DMS153 treated with DMSO at 0.1 percent for 48 hours (cell line): ENCODE data around the gene NEU4.
"Not testable (repeated sequence)": the region's sequence is repeated elsewhere in the genome, so short reads cannot be mapped to it uniquely, and the experiment has no call there.

Experiments used
- DNase-seq: peaks from one replicate; lab custom pipeline; 2025; ENCODE audit not compliant: unreplicated experiment; lab: John Stamatoyannopoulos, UW

Gene NEU4

DNA sequence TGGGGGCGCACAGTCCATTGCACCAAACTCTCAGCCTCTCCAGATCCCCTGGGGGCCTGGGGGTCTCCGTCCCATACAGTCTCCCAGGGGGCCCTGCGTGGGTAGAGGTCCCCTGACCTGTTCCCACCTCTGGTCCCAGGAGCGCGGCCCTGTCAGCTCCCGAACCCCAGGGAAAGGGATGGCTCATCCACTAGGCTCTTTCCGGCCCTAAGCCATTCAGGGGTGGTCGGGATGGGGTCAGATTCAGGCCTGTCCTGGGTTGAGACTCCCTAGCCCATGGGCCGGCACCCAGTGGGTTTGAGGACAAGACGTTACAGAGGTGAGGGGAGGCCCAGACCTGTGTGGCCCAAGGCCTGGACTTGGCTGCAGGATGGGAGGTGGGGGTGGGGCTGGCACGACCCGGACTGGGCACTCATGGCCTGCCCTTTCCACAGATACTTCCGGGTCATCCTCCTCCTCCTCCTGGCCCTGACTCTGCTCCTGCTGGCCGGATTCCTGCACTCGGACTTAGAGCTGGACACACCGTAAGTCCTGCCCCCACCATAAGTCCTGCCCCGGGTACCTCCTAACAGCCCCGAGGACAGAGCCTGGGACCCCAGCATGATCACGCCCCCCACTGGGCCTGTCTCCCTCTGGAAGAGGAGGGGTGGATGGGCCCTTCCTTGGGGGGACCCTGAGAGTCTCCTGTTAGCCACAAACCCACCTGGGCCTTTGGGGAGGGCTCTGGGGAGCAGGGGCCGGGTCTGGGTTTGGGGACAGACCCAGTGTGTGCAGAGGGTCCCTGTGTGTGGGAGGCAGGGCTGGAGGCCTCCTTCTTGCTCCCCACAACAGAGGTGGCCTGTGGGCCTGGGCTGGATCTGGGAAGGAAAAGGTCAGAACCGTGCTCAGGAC, 10.1 kb upstream of the NEU4 start:
- no peak for DNase-seq

DNA sequence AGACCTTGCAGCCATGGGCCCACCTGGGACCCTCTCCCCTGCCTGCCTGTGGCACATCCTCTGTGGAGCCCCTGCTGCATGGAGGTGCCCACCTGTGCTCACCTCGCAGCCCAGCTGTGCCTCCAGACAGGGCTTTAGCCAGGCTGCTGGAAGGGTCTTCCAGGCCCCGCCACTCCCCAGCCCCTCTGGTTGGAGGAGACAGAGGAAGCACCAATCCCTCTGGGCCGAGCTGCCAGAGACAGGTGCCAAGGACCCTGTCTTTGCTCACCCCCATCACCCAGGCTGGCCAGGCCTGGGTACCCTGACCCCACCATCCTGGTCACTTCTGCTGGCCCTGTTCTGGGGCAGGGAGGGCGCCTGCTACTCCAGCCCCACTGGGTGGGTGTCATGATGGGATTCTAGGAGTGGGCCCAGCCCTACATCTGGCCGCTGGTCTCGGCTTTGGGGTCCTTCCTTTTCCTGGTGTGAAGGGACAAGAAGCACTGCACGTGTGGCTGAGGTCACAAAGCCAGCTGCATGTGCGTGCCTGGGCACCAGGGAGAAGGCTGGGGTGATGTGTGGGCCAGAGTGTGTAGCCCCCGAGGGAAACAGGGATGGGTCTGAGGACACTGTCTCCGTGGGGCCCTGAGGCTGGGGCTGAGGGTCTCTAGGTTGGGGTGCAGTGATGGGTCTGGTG, 9.3 kb upstream of the NEU4 start:
- DNase-seq = no peak

DNA sequence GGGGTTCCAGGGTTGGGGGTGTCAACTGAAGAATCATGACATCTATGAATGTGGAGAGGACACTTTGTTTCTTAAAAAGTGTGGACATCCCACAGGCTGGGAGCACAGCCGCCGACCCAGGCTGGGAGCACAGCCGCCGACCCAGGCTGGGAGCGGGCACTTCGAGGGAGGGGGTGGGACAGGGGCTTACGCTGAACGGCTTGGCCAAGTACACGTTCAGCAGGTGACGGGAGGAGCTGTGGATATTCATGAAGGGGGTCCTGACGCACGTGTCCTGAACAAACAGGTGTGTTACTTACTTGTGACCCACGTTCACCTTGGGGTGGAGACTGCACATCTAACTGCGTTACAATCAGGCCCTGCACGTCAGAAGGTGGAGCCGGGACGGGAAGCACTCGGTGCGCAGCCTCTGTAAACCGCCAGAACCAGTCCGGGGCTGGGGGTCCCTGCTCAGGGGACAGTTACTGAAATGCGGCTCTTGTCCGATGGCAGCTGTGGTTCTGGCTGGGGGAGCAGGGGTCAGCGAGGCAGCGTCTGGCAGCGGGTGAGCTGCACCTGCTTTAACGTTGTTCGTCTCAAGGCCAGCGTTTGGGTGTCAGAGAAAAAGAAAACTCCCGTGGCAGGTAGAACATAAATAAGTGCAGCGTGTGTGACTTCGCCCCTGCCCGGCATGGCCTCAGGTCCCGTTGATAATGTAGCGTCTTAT, 8.6 kb upstream of the NEU4 start:
- not testable (repeated sequence) for DNase-seq

DNA sequence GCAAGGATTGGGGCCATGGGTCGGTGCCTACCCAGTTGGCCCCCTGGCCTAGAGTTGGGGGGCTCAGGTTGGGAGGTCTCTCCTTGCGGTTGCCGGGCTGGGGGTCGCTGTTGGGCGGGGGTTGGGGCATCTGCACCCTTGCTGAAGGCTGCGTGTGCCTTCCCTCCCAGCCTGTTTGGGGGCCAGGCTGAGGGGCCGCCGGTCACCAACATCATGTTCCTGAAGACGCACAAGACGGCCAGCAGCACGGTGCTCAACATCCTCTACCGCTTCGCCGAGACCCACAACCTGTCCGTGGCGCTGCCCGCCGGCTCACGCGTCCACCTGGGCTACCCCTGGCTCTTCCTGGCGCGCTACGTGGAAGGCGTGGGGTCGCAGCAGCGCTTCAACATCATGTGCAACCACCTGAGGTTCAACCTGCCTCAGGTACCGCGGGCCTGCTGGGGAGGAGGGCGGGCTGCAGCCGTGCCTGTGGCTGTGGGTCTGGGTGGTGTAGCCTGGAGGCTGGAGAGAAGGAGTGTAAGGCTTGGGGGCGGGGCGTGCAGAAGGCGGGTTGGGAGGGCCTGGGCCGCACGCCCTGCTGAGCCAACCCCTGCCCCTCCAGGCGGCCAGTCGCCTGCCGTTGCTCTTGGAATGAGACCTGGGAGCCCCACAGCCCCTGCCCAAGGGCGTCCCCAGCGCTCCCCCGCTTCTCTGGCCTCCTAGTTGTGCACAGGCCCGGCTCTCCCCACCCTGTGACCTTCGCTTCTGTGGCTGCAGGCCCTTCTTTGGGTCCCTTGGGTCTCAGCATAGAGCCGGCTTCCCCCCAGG, 7.2 kb upstream of the NEU4 start:
- no peak for DNase-seq

DNA sequence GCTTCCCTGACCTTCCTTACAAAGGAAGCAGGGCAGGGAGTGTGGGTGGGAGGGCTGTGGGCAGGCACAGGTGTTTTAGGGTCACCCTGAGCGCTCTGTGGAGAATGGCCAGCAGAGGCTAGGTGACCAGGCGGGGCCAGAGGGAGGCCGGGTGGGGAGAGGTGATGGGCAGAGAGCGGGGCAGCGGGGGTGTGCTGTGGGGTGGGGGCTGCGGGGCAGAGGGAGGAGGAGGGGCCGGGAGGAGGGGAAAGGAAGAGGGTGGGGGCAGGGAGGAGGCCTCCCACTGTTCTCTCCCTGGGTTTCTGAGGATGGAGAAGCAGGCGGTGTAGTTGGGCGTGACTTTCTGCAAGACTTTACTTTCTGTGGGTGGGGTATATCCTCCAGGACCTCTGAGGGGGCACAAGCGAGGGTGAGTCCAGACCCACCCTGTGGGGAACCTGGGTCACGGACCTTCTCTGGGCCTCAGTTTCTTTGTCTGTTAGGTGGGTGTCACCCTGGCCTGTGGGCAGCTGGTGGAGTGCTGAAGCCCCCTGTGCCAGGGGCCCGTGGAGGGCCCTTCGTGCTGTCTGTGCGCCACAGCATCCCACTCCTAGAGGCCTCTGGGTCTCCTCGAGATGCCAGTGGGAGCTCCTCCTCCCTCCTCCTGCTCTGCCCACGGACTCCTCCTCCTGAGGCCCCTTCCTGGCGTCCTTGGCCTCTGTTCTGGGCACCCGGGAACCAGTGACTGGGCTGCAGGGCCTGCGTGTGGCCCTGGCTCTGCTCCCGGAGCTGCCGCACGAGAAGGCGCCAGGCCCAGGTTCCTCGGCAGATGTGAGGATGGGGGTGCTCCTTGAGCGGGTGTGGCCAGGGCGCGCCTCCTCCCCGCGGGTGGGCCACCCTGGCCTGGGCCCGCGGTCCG, 6.3 kb upstream of the NEU4 start:
- no peak for DNase-seq

DNA sequence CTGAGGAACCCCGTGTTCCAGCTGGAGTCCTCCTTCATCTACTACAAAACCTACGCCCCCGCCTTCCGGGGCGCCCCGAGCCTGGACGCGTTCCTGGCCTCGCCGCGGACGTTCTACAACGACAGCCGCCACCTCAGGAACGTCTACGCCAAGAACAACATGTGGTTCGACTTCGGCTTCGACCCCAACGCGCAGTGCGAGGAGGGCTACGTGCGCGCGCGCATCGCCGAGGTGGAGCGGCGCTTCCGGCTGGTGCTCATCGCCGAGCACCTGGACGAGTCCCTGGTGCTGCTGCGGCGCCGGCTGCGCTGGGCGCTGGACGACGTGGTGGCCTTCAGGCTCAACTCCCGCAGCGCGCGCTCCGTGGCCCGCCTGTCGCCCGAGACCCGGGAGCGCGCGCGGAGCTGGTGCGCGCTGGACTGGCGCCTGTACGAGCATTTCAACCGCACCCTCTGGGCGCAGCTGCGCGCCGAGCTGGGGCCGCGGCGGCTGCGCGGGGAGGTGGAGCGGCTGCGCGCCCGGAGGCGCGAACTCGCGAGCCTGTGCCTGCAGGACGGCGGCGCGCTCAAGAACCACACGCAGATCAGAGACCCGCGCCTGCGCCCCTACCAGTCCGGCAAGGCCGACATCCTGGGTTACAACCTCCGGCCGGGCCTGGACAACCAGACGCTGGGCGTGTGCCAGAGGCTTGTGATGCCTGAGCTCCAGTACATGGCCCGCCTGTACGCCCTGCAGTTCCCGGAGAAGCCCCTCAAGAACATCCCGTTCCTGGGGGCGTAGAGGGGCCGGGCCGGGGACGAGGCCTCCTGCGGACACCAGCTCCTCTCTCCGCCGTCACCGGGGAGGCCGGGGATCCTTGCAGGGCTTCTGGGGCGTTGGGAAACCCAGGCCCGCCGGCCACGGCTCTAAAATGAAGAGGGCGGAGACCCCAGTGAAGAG, 5.3 kb upstream of the NEU4 start:
- no peak for DNase-seq

DNA sequence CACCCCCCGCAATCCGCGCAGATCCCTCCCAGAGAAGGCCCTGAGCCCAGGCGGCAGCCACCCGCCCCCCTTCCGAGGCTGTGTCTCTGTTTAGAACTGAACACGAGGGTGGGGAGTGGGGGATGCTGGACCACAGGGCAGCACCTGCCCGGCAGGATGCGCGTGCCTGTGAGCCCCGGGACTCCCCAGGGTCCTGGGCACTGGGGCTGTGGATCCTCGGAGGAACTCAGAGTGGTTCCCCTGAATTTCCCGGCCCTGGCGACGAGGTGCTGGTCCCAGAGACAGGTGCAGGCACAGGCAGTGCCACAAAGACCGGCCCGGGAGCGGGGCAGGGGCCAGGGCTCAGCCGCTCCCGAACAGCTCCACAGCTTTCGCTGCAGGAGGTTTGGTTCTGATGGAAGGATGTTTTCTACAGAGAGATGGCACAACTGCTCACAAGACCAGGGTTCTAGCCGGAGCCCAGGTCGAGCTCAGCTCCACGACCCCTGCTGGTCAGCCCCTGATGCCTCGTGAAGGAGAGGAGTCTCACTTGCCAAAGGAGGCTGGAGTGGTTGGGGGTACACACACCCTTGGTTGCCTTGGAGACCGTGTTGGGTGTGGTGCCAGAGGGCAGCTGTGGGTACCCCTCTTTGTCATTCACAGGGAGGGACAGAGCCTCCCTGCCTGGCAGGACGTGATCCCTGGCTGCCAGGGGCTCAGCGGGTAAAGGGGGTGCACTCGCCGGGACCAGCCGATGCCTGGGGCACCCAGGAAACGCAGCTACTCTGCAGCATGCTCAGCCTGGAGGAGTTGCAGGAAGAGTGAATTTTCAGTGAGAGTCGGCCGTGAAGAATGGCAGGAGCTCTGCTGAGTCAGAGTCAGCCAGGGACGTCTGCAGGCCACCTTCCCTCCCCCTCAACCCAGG, 4.4 kb upstream of the NEU4 start:
- no peak for DNase-seq

DNA sequence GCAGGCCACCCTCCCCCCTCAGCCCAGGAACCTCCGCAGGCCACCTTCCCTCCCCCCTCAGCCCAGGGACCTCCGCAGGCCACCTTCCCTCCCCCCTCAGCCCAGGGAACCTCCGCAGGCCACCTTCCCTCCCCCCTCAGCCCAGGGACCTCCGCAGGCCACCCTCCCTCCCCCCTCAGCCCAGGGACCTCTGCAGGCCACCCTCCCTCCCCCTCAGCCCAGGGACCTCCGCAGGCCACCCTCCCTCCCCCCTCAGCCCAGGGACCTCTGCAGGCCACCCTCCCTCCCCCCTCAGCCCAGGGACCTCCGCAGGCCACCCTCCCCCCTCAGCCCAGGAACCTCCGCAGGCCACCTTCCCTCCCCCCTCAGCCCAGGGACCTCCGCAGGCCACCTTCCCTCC, 2.8 kb upstream of the NEU4 start:
- not testable (repeated sequence) for DNase-seq

DNA sequence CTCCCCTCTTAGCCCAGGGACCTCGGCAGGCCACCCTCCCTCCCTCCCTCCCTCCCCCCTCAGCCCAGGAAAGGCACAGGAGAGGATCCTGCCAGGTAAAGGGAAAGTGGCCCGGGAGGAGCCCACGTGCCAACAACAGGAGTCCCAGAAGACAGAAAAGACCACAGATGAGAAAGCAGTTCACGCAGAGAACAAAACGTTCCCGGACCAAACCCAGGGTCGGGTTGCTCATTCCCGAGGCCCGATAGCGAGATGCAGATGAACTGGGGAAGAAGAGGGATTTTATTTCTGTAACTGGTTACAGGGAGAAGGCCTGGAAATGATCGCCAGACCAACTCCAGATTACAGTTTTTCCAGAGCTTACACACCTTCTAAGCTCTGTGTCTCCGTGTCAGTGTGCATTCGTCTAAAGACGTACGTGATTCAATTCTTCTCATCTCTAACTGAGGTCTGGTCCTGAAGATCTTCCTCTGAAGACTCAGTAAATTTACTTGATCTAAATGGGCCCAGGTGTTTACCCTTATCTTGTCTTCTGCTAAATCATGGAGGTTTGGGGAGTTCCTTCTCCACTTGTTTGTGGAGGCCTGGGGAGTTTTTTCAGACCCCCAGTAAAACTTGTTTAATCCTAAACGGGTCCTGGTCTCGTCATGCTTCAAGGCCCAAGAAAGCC, 807 bp upstream of the NEU4 start:
- DNase-seq = no peak

DNA sequence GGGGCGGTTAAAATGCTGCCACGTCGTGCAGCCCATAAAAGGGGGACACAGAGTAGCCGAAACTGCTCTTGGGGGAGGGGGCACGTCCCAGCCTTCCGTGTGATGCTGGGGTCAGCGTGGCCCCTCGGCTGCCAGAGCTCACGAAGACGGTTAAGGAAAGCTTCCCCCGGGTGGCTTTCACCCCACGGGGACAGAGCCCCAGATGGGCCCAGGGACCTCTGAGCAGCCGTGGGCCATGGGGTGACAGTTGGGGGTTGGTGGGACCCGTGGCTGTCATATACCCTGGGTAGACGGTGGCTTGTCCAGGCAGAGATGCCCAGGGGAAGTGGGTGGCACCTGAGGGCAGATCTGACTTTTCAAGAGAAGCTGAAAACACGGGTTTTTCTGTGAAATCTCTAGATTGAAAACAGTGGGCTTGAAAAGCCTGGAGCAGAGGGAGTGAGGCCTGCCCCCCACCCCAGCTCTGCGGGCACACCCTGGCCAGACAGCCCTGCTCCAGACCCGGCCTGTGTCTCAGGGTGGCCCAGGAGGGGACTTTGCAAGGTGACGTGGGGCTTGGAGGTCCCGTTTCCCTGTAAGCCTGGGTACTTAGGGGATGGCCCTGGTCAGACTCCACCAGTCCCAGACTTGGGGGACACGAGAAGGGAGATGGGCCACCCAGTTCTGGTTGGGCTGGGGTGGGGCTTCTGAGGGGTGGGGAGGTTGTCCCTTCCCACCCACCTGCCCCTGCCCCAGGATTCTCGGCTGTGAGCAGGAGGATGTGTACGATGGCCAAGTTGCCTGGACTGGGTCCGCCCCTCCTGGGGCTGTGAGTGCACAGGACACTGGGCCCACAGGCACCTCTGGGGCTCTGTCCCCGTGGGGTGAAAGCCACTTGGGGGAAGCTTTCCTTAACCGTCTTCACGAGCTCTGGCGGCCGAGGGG, 652 bp downstream of the NEU4 start:
- no peak for DNase-seq

DNA sequence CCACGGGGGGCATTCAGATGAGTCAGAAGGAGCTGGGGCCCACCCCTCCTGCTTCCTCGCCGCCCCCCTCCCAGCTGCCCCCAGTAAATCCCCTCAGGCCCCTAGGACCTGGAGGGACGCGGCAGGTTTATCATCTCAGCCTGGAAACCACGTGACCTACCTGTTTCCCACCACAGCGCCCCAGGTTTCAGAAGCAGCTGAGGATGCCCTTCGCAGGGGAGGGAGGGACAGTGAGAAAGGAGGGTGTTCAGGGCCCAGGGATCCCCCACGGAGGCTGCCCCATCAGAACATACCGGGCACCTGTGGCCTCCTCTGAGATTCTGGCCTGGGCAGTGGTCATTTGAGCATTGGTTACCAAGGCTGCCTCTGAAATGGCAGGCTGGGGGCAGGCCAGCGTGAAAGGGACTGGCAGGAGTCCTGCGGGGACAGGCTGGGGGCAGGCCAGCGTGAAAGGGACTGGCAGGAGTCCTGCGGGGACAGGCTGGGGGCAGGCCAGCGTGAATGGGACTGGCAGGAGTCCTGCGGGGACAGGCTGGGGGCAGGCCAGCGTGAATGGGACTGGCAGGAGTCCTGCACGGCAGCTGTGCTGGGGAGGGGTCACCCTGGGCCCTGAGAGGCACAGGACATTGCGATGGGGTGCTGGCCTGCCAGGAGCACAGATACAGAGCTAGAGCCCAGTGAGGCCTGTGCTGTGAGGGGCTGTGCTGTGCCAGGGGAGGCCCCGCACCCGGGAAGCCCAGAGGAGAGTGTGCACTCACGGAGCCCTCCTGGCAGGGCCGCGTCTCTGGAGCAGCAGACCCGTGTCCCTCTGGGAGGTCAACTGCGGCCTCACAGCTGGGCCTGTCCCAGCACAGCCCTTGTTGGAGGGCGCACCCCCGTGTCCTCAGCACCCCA, 1.6 kb downstream of the NEU4 start:
- DNase-seq = no peak

DNA sequence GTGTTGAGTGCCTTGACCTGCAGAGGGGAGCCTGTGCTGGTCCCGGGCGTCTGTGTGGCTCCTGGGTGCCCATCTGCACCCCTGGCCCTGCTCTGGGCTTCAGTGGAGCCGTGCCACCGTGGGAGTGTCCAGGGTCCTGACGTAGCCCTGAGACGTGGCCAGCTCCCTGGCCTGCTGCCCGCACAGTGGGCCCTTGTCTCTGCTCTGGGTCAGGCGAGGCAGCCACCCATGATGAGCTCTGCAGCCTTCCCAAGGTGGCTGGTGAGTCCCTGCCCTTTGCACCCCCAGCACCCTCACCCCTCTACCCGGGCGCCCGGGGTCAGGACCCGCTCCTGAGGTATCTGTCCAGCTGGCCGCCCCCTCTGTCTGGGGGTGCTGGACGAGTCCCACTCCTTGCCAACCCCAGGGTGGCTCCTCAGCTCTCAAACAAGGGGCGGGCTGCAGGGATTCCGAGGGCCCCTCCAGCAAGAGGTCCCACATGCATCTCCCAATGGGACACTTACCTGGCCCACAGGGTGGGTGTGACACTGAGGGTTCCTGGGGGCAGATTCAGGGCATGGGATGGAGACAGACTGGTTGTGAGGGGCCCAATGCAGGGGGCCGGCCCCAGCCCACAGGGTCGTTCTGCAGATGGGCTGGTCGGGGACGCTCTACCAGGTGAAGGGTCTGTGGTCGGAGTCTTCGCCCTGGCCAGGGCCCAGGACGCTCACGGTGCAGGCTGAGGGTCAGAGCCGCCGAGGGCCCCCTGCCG, 2.4 kb downstream of the NEU4 start:
- no peak for DNase-seq

DNA sequence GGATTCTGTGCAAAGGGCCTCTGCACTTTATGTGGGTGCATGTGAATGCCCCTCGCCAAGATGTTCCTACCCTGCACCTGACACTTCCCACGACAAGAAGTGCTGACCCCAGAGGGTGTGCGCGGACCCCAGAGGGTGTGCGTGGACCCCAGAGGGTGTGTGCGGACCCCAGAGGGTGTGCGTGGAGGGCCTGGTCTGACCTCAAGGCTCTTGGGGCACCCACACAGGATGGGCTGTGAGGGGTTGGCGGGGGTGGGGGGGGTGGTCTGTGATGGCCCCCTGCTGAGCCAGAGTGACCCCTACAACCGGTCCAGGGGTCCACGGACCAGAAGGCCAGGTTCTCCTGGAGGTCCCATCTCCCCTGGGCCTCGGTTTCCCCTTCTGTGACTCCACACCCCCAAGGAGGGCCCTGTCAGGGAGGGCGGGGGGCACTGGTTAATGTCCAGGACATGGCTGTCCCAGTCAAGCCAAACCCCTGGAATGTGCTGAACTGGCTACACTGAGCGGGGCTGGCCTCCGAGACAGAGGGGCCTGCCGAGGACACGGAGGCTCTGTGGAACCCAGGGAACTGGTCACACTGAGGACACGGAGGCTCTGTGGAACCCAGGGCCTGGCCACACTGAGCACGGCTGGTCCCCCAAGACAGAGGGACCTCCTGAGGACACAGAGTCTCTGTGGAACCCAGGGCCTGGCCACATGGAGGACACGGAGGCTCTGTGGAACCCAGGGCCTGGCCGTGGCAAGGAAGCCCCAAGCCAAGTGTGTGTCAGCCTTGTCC, 3.1 kb downstream of the NEU4 start:
- no peak for DNase-seq
